Measurements from ENCODE around the gene THSD4.

The THSD4 gene

GRCh38 chr15:71139241-71139640, 24.0 kb downstream of the THSD4 start:
- Histone ChIP-seq H3K27ac (ENCODE audit: low read length) (no peak overlapping the region), H3K4me3 (ENCODE audit: low read length) (no peak overlapping the region), H3K9ac (ENCODE audit: low read length) (no peak overlapping the region), H3K4me1 (ENCODE audit: control insufficient read depth, low read depth, low read length) (peaks cover 9% of the 10 kb centered on the region), H3K36me3 (ENCODE audit: control insufficient read depth, low read depth, low read length) (no peaks in the 10 kb centered on the region), H3K9me3 (ENCODE audit: control insufficient read depth, low read depth, low read length) (no peaks in the 10 kb centered on the region), H3K27me3 (ENCODE audit: control insufficient read depth, insufficient read depth, low read length) (no peaks in the 10 kb centered on the region)

- no peaks in the 10 kb centered on the region for H3K27me3 ChIP-seq (ENCODE audit: control insufficient read depth, insufficient read depth, low read length)
- H3K4me1 ChIP-seq (ENCODE audit: control insufficient read depth, low read depth, low read length): peaks cover 5% of the 10 kb centered on the region
- H3K4me3 ChIP-seq (ENCODE audit: low read length): no peak overlapping the region
- no peaks in the 10 kb centered on the region for H3K36me3 ChIP-seq (ENCODE audit: control insufficient read depth, low read depth, low read length)
- H3K9ac ChIP-seq (ENCODE audit: low read length): no peak overlapping the region
- no peaks in the 10 kb centered on the region for H3K9me3 ChIP-seq (ENCODE audit: control insufficient read depth, low read depth, low read length)
- H3K27ac ChIP-seq (ENCODE audit: low read length): no peak overlapping the region
Measured at GRCh38 chr15:71141572-71141971, 26.3 kb downstream of the THSD4 start.

- H3K9me3 ChIP-seq (ENCODE audit: control insufficient read depth, low read depth, low read length): no peaks in the 10 kb centered on the region
- H3K4me3 ChIP-seq (ENCODE audit: low read length): no peak overlapping the region
- peaks cover 5% of the 10 kb centered on the region for H3K4me1 ChIP-seq (ENCODE audit: control insufficient read depth, low read depth, low read length)
- H3K27me3 ChIP-seq (ENCODE audit: control insufficient read depth, insufficient read depth, low read length): no peaks in the 10 kb centered on the region
- H3K9ac ChIP-seq (ENCODE audit: low read length): no peak overlapping the region
- no peak overlapping the region for H3K27ac ChIP-seq (ENCODE audit: low read length)
- no peaks in the 10 kb centered on the region for H3K36me3 ChIP-seq (ENCODE audit: control insufficient read depth, low read depth, low read length)
Measured at GRCh38 chr15:71142780-71143179, 27.5 kb downstream of the THSD4 start.

GRCh38 chr15:71143373-71144310, 28.4 kb downstream of the THSD4 start:
- Histone ChIP-seq H3K9ac (ENCODE audit: low read length) (no peak overlapping the region), H3K4me1 (ENCODE audit: control insufficient read depth, low read depth, low read length) (peaks cover 5% of the 10 kb centered on the region), H3K4me3 (ENCODE audit: low read length) (no peak overlapping the region), H3K27ac (ENCODE audit: low read length) (no peak overlapping the region), H3K36me3 (ENCODE audit: control insufficient read depth, low read depth, low read length) (no peaks in the 10 kb centered on the region), H3K9me3 (ENCODE audit: control insufficient read depth, low read depth, low read length) (no peaks in the 10 kb centered on the region), H3K27me3 (ENCODE audit: control insufficient read depth, insufficient read depth, low read length) (no peaks in the 10 kb centered on the region)

GRCh38 chr15:71145648-71146047, 30.4 kb downstream of the THSD4 start:
- H3K9me3 ChIP-seq (ENCODE audit: control insufficient read depth, low read depth, low read length): no peaks in the 10 kb centered on the region
- H3K27ac ChIP-seq (ENCODE audit: low read length): no peak overlapping the region
- H3K4me3 ChIP-seq (ENCODE audit: low read length): no peak overlapping the region
- no peaks in the 10 kb centered on the region for H3K27me3 ChIP-seq (ENCODE audit: control insufficient read depth, insufficient read depth, low read length)
- no peaks in the 10 kb centered on the region for H3K36me3 ChIP-seq (ENCODE audit: control insufficient read depth, low read depth, low read length)
- peaks cover 11% of the 10 kb centered on the region for H3K4me1 ChIP-seq (ENCODE audit: control insufficient read depth, low read depth, low read length)
- no peak overlapping the region for H3K9ac ChIP-seq (ENCODE audit: low read length)

GRCh38 chr15:71146580-71146982, 31.3 kb downstream of the THSD4 start:
- H3K27ac ChIP-seq (ENCODE audit: low read length): no peak overlapping the region
- peaks cover 11% of the 10 kb centered on the region for H3K4me1 ChIP-seq (ENCODE audit: control insufficient read depth, low read depth, low read length)
- H3K36me3 ChIP-seq (ENCODE audit: control insufficient read depth, low read depth, low read length): no peaks in the 10 kb centered on the region
- no peaks in the 10 kb centered on the region for H3K9me3 ChIP-seq (ENCODE audit: control insufficient read depth, low read depth, low read length)
- no peak overlapping the region for H3K9ac ChIP-seq (ENCODE audit: low read length)
- H3K4me3 ChIP-seq (ENCODE audit: low read length): no peak overlapping the region
- no peaks in the 10 kb centered on the region for H3K27me3 ChIP-seq (ENCODE audit: control insufficient read depth, insufficient read depth, low read length)

- Histone ChIP-seq H3K4me1 (ENCODE audit: control insufficient read depth, low read depth, low read length) (peaks cover 11% of the 10 kb centered on the region), H3K27ac (ENCODE audit: low read length) (no peak overlapping the region), H3K27me3 (ENCODE audit: control insufficient read depth, insufficient read depth, low read length) (no peaks in the 10 kb centered on the region), H3K4me3 (ENCODE audit: low read length) (no peak overlapping the region), H3K36me3 (ENCODE audit: control insufficient read depth, low read depth, low read length) (no peaks in the 10 kb centered on the region), H3K9me3 (ENCODE audit: control insufficient read depth, low read depth, low read length) (no peaks in the 10 kb centered on the region), H3K9ac (ENCODE audit: low read length) (no peak overlapping the region)
Measured at GRCh38 chr15:71148048-71148447, 32.8 kb downstream of the THSD4 start.

- Histone ChIP-seq H3K27me3 (ENCODE audit: control insufficient read depth, insufficient read depth, low read length) (no peaks in the 10 kb centered on the region), H3K4me3 (ENCODE audit: low read length) (no peak overlapping the region), H3K27ac (ENCODE audit: low read length) (no peak overlapping the region), H3K4me1 (ENCODE audit: control insufficient read depth, low read depth, low read length) (peaks cover 9% of the 10 kb centered on the region), H3K36me3 (ENCODE audit: control insufficient read depth, low read depth, low read length) (no peaks in the 10 kb centered on the region), H3K9me3 (ENCODE audit: control insufficient read depth, low read depth, low read length) (no peaks in the 10 kb centered on the region), H3K9ac (ENCODE audit: low read length) (no peak overlapping the region)
Measured at GRCh38 chr15:71149646-71150557, 34.6 kb downstream of the THSD4 start.

GRCh38 chr15:71151081-71151480, 35.8 kb downstream of the THSD4 start:
- no peaks in the 10 kb centered on the region for H3K9me3 ChIP-seq (ENCODE audit: control insufficient read depth, low read depth, low read length)
- H3K27me3 ChIP-seq (ENCODE audit: control insufficient read depth, insufficient read depth, low read length): no peaks in the 10 kb centered on the region
- H3K27ac ChIP-seq (ENCODE audit: low read length): no peak overlapping the region
- H3K9ac ChIP-seq (ENCODE audit: low read length): no peak overlapping the region
- H3K4me1 ChIP-seq (ENCODE audit: control insufficient read depth, low read depth, low read length): peaks cover 9% of the 10 kb centered on the region
- H3K4me3 ChIP-seq (ENCODE audit: low read length): no peak overlapping the region
- H3K36me3 ChIP-seq (ENCODE audit: control insufficient read depth, low read depth, low read length): no peaks in the 10 kb centered on the region

GRCh38 chr15:71152542-71152941, 37.3 kb downstream of the THSD4 start:
- Histone ChIP-seq H3K4me3 (ENCODE audit: low read length) (no peak overlapping the region), H3K9me3 (ENCODE audit: control insufficient read depth, low read depth, low read length) (no peaks in the 10 kb centered on the region), H3K9ac (ENCODE audit: low read length) (no peak overlapping the region), H3K36me3 (ENCODE audit: control insufficient read depth, low read depth, low read length) (no peaks in the 10 kb centered on the region), H3K27ac (ENCODE audit: low read length) (no peak overlapping the region), H3K4me1 (ENCODE audit: control insufficient read depth, low read depth, low read length) (peaks cover 9% of the 10 kb centered on the region), H3K27me3 (ENCODE audit: control insufficient read depth, insufficient read depth, low read length) (no peaks in the 10 kb centered on the region)

- H3K4me3 ChIP-seq (ENCODE audit: low read length): no peak overlapping the region
- no peaks in the 10 kb centered on the region for H3K27me3 ChIP-seq (ENCODE audit: control insufficient read depth, insufficient read depth, low read length)
- H3K9ac ChIP-seq (ENCODE audit: low read length): no peak overlapping the region
- H3K9me3 ChIP-seq (ENCODE audit: control insufficient read depth, low read depth, low read length): no peaks in the 10 kb centered on the region
- H3K36me3 ChIP-seq (ENCODE audit: control insufficient read depth, low read depth, low read length): no peaks in the 10 kb centered on the region
- peaks cover 9% of the 10 kb centered on the region for H3K4me1 ChIP-seq (ENCODE audit: control insufficient read depth, low read depth, low read length)
- no peak overlapping the region for H3K27ac ChIP-seq (ENCODE audit: low read length)
Measured at GRCh38 chr15:71153823-71154524, 38.7 kb downstream of the THSD4 start.
